ENCODE results near the gene FOXS1. TPM values are rescaled to one million over a fixed set of nuclear protein-coding genes. Genes with fewer than 3 reads are reported as not detected.

The FOXS1 gene
- total RNA-seq, 1 donor from 2014 or later: not detected

DNA sequence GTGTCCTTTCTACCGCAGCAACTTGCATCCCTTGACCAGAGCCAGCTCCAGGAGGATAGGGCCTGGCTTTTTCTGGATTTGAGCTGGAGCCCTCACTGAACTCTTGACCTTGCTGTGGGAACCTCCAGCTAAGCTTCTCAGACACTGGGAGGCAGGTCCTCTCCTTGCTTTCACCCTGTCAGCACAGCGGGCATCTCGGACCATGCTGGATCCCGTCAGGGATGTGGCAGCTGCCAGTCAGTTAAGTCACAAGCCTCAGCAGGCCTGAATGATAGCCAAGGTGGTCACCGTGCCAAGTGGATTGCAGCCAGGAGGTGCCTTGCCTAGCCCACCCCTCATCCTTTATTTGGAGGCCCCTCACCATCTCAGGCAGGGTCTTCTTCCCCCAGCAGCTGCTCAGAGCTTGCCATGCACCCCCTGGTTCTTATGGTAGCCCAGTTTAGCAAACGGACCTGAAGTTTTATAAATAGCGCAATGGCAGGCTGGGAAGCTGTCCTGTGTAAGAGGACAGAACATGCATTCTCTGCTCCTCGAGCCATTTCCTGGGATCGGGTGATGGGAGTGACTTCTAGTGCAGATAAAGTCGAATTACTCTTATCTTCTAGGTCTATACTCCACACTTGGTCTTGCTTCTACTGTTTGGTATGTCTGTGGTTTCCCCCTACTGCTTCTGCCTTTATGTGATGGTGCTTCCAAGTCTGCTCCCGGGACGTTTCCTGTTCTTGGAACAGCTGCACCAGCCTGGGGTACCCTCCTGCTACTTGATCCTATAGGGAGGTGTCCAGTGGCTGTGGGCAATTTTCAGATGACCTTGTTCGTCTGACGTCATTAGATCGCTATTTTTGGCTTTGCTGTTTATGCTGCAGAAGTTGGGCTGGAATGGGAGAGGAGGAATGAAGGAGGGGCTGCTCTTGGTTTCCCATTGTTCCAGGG is 33.3 kb downstream of the FOXS1 start:
- no peak overlapping the region for H3K4me3 Mint-ChIP-seq (ENCODE audit: low read depth)
- no peaks in the 10 kb centered on the region for H3K9me3 Mint-ChIP-seq (ENCODE audit: low read depth)
- no peaks in the 10 kb centered on the region for H3K4me1 Mint-ChIP-seq (ENCODE audit: low read depth)
- TF ChIP-seq, protein P1, sequence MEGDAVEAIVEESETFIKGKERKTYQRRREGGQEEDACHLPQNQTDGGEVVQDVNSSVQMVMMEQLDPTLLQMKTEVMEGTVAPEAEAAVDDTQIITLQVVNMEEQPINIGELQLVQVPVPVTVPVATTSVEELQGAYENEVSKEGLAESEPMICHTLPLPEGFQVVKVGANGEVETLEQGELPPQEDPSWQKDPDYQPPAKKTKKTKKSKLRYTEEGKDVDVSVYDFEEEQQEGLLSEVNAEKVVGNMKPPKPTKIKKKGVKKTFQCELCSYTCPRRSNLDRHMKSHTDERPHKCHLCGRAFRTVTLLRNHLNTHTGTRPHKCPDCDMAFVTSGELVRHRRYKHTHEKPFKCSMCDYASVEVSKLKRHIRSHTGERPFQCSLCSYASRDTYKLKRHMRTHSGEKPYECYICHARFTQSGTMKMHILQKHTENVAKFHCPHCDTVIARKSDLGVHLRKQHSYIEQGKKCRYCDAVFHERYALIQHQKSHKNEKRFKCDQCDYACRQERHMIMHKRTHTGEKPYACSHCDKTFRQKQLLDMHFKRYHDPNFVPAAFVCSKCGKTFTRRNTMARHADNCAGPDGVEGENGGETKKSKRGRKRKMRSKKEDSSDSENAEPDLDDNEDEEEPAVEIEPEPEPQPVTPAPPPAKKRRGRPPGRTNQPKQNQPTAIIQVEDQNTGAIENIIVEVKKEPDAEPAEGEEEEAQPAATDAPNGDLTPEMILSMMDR (IDR thresholded peaks at IDR 0.05; ENCODE audit: unreplicated experiment): no peak
- H3K27ac Mint-ChIP-seq: peak overlapping the region; percentile 61
- H3K36me3 Mint-ChIP-seq (ENCODE audit: insufficient read depth): no peaks in the 10 kb centered on the region
- H3K27me3 Mint-ChIP-seq: no peaks in the 10 kb centered on the region
- DNase-seq (ENCODE audit: low spot score, unreplicated experiment): no peak

DNA sequence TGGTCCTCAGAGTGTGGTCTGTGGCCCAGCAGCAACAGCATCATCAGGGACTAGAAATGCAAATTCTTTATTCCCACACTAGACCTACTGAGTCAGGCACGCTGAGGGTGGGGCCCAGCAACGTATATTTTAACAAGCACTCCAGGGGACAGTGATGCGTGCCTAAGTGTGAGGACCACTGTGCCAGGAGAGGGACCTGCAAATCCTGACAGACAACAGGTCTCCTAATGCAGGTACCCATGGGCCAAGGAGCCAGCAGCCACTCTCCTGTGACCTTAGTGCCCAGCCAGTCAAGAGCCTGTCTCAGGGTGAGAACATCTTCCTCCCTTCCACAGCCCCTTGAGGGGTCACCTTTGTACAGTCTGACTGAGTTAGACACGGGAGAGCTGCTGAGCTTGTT is 34.2 kb downstream of the FOXS1 start:
- Mint-ChIP-seq H3K36me3 (ENCODE audit: insufficient read depth) (peaks cover 4% of the 10 kb centered on the region), H3K4me3 (ENCODE audit: low read depth) (no peak overlapping the region), H3K27ac (no peak overlapping the region), H3K4me1 (ENCODE audit: low read depth) (no peaks in the 10 kb centered on the region), H3K9me3 (ENCODE audit: low read depth) (no peaks in the 10 kb centered on the region), H3K27me3 (no peaks in the 10 kb centered on the region)
- TF ChIP-seq, protein P1 (IDR thresholded peaks at IDR 0.05; ENCODE audit: unreplicated experiment): no peak
- DNase-seq (ENCODE audit: low spot score, unreplicated experiment): no peak

DNA sequence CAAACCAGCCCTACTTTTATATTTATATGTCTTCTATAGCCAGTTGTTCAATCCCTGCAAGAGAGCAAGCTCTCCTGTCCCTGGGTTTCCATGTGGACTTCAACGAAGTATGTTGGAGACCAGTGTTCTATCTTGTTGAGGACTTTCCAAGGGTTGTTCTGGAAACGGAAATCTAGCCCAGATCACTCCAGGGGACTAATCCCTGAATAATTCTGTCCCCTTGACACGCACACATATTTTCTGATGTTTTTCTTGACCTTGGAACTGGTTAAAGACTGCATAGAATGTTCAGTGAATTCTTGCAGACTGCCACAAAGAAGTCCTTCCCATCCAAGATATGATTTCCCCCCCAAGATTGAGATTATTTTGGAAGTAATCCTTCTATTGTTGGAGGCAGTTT is 35.7 kb downstream of the FOXS1 start:
- DNase-seq (ENCODE audit: low spot score, unreplicated experiment): no peak
- Mint-ChIP-seq H3K36me3 (ENCODE audit: insufficient read depth) (peaks cover 7% of the 10 kb centered on the region), H3K27ac (no peak overlapping the region), H3K27me3 (no peaks in the 10 kb centered on the region), H3K4me1 (ENCODE audit: low read depth) (no peaks in the 10 kb centered on the region), H3K4me3 (ENCODE audit: low read depth) (no peak overlapping the region), H3K9me3 (ENCODE audit: low read depth) (no peaks in the 10 kb centered on the region)
- TF ChIP-seq, protein P1 (IDR thresholded peaks at IDR 0.05; ENCODE audit: unreplicated experiment): no peak

DNA sequence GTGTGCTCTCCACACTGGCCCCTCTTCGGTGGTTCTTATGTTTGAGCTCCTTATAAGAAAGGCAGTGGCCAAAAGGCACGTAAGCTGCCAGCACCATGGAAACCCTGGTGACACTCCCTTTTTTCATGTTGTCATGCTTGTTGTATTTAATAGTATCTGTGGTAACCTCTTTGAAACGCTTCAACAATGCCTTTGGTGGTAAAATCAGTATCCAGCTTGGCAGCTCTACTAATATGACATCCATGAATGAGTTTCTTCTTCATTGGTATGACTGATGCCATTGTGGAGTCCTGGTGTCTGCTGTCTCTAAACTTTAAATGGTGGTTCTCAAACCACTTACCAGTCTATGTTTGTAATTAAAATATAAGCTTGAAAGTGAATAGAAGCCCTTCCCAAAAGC is 36.9 kb downstream of the FOXS1 start:
- Mint-ChIP-seq H3K4me1 (ENCODE audit: low read depth) (no peaks in the 10 kb centered on the region), H3K27me3 (no peaks in the 10 kb centered on the region), H3K27ac (no peak overlapping the region), H3K4me3 (ENCODE audit: low read depth) (no peak overlapping the region), H3K9me3 (ENCODE audit: low read depth) (no peaks in the 10 kb centered on the region), H3K36me3 (ENCODE audit: insufficient read depth) (peaks cover 8% of the 10 kb centered on the region)
- no peak for DNase-seq (ENCODE audit: low spot score, unreplicated experiment)
- TF ChIP-seq, protein P1 (IDR thresholded peaks at IDR 0.05; ENCODE audit: unreplicated experiment): no peak

DNA sequence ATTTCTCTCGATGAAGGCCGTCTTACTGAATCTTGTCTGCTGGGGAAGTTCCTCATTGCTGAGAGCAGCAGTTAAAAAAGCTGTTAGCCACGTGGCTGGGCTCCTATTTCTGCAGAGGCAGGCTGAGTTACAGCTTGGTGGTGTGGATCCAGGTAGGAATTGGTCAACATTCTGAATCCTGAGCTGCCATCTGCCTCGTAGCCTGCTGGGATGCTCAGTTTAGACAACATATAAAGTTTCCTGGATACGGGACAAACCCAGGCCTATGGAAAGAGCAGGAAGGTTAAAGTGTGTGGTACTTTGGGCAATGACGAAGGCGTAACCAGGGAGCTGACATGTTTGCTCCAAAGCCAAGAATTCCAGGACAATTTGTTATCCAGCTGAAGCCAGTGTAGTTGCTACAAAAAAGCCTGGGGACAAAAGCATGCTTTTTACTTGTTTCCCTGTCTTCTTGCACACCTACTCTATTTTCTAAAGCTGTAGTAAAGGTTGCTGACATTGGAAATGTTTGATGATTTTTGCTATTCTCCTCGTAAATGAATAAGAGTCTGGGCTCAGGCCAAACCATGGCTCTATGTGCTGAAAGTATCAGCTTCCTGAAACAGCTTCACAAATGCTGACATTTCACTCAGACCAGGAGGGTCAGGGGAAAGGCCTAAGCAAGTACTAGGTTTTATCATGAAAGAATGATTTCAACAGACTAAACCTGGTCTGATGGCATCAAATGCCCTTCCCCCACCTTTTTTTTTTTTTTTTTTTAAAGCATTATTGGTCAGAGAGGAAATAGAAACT is 38.6 kb downstream of the FOXS1 start:
- no peaks in the 10 kb centered on the region for H3K4me1 Mint-ChIP-seq (ENCODE audit: low read depth)
- no peak overlapping the region for H3K4me3 Mint-ChIP-seq (ENCODE audit: low read depth)
- H3K27me3 Mint-ChIP-seq: no peaks in the 10 kb centered on the region
- no peaks in the 10 kb centered on the region for H3K9me3 Mint-ChIP-seq (ENCODE audit: low read depth)
- H3K27ac Mint-ChIP-seq: no peak overlapping the region
- no peak for DNase-seq (ENCODE audit: low spot score, unreplicated experiment)
- TF ChIP-seq, protein P1 (IDR thresholded peaks at IDR 0.05; ENCODE audit: unreplicated experiment): no peak
- H3K36me3 Mint-ChIP-seq (ENCODE audit: insufficient read depth): peaks cover 16% of the 10 kb centered on the region

Data from progenitor cell of endocrine pancreas (in vitro differentiated cells).